Mucosa of descending colon (tissue), 3 donors: ENCODE measurements around the gene ANKRD6. TPM values are rescaled to one million over a fixed set of nuclear protein-coding genes. Genes with fewer than 3 reads are reported as not detected.

Source experiments
- ATAC-seq: fragments of 200-7000 bp; cut with Tn5 transposase; one replicate; pipeline ENCODE4 v1.9.1; 2020; ENCODE audit warnings: mild to moderate bottlenecking, moderate library complexity
- DNase-seq, 3 donors: peaks; one replicate each; pipeline ENCODE4 v3.0.0-alpha.2; 2020
- H3K36me3 ChIP-seq: fragments of 200-600 bp; one replicate; pipeline ENCODE4 v1.8.0; 2021; ENCODE audit warnings: low read depth, mild to moderate bottlenecking
- H3K4me1 ChIP-seq: fragments of 200-600 bp; one replicate; pipeline ENCODE4 v1.8.0; 2021; ENCODE audit warnings: low read depth, mild to moderate bottlenecking
- H3K4me3 ChIP-seq: fragments of 200-600 bp; one replicate; pipeline ENCODE4 v1.8.0; 2021; ENCODE audit warnings: mild to moderate bottlenecking
- H3K9me3 ChIP-seq: fragments of 200-600 bp; one replicate; pipeline ENCODE4 v1.8.0; 2021; ENCODE audit warnings: mild to moderate bottlenecking
- intact Hi-C, 2 donors: fragments of 100-400 bp; cut with DNase I in 1 of 2; cut with micrococcal nuclease in 1 of 2; formaldehyde crosslinking; loops; one replicate each; pipeline versions ENCODE4 v1.11.0 to v1.11.1; 2022; cut with DNase I, micrococcal nuclease
- total RNA-seq, 3 donors: library from RNA; stranded (reverse); fragmentation: NEBNext Ultra II Directional in 2 of 3; extraction: Animal tissue kit (Norgen Biotek cat#: 25700) in 2 of 3; gene quantifications; one replicate each; pipeline versions ENCODE4 v1.2.1 to v1.2.4, GENCODE V29; 2021 to 2023
- TF ChIP-seq, protein P1 (sequence below): fragments of 200-600 bp; IDR thresholded peaks from one replicate; pipeline ENCODE4 v1.8.0; 2022; ENCODE audit warnings: antibody characterized with exemption, mild to moderate bottlenecking
- donor health status: DM: no; HTN: no; CAD: no; lungs with moderate emphysema.
- donor health status: DM: no; HTN: no; CAD: no.
- donor health status: DM: no; HTN: yes; CAD: no.

Gene ANKRD6
- total RNA-seq, 3 donors from 2014 or later = 1.8 to 10.9 (median 2.8) TPM

DNA sequence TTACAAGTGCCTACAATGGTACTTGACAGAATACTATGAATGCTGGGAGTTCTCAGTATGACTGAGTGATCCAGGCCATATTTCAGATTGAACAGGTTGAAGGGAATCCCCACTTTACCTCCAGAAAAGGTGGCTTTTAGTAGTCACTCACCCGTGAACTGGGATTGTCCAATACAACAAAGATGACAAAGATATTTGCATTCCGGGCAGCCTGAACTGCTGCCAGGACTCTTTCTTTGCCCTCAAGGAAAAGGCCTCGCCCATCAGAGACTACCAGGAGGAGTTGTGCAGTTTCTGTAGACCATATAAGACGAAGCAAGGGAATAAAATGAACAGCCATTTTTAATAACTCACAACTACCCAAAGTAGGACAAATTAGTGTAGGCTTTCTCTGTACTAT lies 211.9 kb downstream of the ANKRD6 start:
- ATAC-seq (peak; percentile 43), DNase-seq (peak in 1 of 3 donors; percentile 21)
- TF ChIP-seq, protein P1, sequence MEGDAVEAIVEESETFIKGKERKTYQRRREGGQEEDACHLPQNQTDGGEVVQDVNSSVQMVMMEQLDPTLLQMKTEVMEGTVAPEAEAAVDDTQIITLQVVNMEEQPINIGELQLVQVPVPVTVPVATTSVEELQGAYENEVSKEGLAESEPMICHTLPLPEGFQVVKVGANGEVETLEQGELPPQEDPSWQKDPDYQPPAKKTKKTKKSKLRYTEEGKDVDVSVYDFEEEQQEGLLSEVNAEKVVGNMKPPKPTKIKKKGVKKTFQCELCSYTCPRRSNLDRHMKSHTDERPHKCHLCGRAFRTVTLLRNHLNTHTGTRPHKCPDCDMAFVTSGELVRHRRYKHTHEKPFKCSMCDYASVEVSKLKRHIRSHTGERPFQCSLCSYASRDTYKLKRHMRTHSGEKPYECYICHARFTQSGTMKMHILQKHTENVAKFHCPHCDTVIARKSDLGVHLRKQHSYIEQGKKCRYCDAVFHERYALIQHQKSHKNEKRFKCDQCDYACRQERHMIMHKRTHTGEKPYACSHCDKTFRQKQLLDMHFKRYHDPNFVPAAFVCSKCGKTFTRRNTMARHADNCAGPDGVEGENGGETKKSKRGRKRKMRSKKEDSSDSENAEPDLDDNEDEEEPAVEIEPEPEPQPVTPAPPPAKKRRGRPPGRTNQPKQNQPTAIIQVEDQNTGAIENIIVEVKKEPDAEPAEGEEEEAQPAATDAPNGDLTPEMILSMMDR = no peak
- H3K36me3 ChIP-seq = no peaks in the 10 kb centered on the region
- H3K9me3 ChIP-seq = no peaks in the 10 kb centered on the region
- no peaks in the 10 kb centered on the region for H3K4me1 ChIP-seq
- H3K4me3 ChIP-seq = no peak overlapping the region
- intact Hi-C loops = no loop called here

DNA sequence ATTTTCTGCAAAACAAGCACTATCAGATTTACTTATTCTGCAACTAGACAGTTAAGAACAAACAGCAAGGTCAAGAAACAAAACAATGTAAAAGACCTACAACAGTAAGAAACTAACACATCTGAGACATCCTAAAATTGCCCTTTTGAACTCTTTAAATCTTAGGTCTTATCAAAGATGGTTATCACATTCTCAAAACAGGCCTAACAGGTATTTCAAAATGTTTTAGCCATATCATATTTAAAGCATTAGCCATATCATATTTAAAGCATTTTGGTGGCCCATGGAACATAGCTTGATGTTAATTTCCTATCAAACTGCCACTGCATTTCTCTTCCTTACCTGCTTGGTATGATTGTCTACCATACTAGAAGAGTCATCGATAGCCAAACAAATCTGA lies 216.7 kb downstream of the ANKRD6 start:
- intact Hi-C loops = no loop called here
- H3K4me3 ChIP-seq = no peak overlapping the region
- DNase-seq = no peak
- no peaks in the 10 kb centered on the region for H3K4me1 ChIP-seq
- no peaks in the 10 kb centered on the region for H3K9me3 ChIP-seq
- H3K36me3 ChIP-seq = no peaks in the 10 kb centered on the region
- ATAC-seq = no peak
- TF ChIP-seq, protein P1 = no peak

DNA sequence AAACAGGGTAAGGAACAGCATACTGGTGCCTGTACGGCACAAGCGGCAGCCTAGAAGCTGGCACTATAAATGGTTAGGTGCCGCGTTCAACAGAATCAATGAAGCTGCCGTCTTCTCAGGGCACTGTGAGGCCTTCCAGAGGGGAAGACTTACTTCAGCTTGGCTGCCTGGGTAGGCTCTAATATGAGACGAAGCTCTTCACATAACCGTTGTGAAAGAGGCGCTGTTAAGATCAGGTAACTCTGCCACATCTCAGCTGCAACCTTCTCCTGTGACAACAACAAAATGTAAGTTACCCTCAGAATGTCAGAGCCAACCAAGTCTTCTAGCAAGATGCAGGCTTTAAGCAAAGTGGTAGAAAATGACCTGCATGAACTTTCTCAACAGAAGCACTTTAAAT lies 217.6 kb downstream of the ANKRD6 start:
- H3K4me3 ChIP-seq = no peak overlapping the region
- no peak for ATAC-seq
- no peaks in the 10 kb centered on the region for H3K36me3 ChIP-seq
- H3K4me1 ChIP-seq = no peaks in the 10 kb centered on the region
- no peaks in the 10 kb centered on the region for H3K9me3 ChIP-seq
- intact Hi-C loops = no loop called here
- TF ChIP-seq, protein P1 = no peak
- DNase-seq = no peak

DNA sequence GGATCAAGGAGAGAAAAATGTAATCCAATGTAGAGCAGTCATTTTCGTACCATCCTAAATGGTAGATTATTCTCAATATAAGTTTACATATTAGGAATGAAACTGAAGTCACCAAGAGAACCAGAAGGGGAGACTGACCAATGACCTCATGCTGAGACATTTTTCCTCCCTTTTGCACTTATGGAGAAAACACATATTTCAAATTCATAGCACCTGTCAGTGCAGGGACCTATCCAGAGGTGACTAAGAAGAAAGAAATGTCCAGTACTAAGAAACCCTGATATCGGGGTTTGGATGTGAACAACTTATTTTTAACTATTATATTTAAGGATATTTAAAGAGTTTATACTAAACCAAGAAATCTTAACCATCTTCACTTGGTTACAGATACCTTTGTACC lies 222.2 kb downstream of the ANKRD6 start:
- H3K36me3 ChIP-seq = no peaks in the 10 kb centered on the region
- no peak for DNase-seq
- H3K4me1 ChIP-seq = no peaks in the 10 kb centered on the region
- TF ChIP-seq, protein P1 = no peak
- no peaks in the 10 kb centered on the region for H3K9me3 ChIP-seq
- no peak overlapping the region for H3K4me3 ChIP-seq
- ATAC-seq = no peak
- intact Hi-C loops = no loop called here

DNA sequence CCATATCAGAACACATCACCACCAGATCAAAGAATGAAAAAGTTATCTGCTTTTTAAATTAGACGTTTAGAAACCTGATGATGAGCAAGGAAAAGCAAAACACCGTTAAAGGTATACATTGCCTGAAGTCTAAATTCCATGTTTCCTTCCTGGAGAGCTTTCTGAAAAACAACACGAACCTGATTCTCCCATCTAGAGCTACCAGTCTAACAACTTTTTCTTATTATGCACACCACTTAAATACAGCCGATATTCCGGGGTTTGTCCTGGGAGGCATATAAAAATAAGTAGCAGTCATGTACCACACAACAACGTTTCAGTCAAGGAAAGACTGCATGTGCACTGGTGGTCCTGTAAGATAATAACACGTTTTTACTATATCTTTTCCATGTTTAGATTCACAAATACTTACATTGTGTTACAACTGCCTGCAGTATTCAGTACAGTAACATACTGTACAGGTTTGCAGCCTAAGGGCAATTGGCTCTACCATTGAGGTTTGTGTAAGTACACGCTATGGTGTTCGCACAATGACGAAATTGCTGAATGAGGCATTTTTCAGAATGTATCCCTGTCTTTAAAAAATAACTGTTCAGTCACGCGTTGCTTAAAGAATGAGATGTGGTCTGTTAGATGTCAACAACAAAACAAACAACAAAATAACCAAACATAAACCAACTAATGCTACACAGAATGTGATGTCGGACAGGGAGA lies 224.7 kb downstream of the ANKRD6 start:
- no peak for ATAC-seq
- no peaks in the 10 kb centered on the region for H3K4me1 ChIP-seq
- H3K4me3 ChIP-seq = no peak overlapping the region
- TF ChIP-seq, protein P1 = no peak
- no peak for DNase-seq
- intact Hi-C loops = no loop called here
- H3K9me3 ChIP-seq = no peaks in the 10 kb centered on the region
- no peaks in the 10 kb centered on the region for H3K36me3 ChIP-seq
